GM18868 (cell line): ENCODE data around the gene DYNLT2.
A peak's percentile ranks its signal among the peaks of the same experiment; 100 is the strongest.

Experiments used
- ATAC-seq: cut with Tn5 transposase; IDR thresholded peaks from one replicate; pipeline ENCODE4 v1.9.1; 2021; ENCODE audit warnings: mild to moderate bottlenecking, moderate library complexity; ENCODE audit not compliant: unreplicated experiment

The DYNLT2 gene, protein sequence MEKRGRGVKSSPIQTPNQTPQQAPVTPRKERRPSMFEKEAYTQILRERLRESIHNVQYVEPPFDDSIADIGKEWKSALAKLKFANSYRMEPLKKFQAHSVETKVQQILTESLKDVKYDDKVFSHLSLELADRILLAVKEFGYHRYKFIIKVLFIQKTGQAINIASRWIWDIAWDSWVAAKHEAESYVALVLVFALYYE

GRCh38 chr6:169751242-169752073, at the start of gene DYNLT2, which contains the start of gene ERMARD:
Gene DYNLT2, minus strand, starts transcription at chr6:169751572. Its CDS starts 114 bp downstream, at chr6:169751458.
Gene ERMARD, plus strand, starts transcription at chr6:169751622. Its CDS starts 36 bp downstream, at chr6:169751658.
- ATAC-seq: peak; percentile 94

DNA sequence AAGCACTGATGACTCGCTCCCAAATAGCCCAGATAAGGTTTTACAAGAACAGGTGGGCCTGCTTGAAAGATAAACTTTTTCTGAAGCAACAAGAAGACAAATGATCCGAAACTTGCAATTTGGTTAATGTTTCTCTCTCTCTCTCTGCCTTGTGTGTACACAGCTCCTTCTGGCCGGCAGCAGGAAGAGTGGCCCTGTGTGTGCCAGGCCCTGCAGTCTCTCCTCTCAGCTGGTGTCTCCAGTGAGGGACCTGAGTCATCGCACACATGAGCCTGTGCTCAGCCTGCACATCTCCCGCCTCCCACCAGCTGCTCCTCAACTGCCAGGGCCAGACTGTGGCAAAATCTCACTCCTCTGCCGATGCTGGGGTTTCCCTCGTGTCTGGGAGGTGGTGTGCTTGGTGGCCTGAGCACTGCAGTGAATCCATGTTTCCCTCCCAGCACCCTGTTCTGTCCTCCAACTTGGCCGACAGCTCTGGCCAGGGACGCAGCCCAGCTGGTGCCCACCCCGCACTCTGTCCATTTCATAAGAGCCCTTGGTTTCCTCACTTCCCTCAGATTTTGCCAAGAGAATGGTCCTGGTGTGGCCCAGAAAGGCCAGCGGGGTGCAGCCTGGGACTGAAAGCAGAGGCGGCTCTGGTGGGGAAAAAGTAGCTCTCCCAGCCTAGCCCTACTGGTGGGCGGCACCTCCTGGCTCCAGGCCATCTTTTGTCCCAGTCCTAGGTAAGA, 49.5 kb upstream of the DYNLT2 start:
- peak; percentile 46 for ATAC-seq

DNA sequence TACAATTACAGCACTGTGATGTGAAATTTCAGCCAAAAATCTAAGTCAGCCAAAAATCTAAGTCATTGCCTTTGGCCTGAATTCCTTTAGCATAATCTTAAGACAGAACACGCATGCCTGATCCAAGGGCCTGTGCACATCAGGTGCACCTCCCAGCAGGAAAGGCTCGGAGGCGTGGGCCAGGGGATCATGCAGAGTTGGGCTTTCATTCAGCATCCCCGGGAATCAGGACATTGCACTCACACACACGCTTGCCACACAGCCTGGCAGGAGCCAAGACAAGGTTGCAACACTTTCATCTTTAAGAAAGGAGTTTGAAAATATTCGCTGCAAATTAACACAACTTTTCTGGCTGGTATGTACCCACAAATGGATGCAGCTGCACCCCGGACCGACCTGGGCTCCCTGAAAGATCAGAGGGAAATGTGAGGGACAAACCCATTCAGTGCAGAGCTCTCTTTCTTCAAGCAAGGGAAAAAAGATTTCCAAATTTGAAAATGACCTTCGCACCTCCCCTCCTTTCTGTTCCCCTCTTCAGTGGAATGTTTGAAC, 48.8 kb upstream of the DYNLT2 start:
- ATAC-seq: no peak

GRCh38 chr6:169799474-169799926, 48.1 kb upstream of the DYNLT2 start:
- ATAC-seq: no peak

- no peak for ATAC-seq
Measured at GRCh38 chr6:169798764-169799473, 47.5 kb upstream of the DYNLT2 start.

DNA sequence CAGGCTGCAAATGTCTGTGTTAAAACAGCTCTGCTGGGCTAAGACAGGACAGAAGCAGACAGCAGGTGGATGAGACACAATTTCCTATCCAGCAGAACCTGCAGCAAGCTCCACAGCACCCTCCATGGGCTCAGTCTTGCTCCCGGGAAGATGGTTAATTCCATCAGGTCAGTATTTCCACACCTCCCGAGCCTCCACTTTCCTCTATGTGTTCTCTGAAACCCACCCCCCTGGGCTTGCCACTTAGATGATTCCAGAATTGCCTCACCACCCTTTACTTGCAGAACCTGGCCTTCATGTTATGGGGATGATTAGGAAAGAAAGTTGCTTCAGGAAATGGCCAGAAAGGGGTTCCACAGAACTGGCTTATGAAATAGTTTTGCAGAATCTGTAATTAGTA, 43.8 kb upstream of the DYNLT2 start:
- no peak for ATAC-seq

GRCh38 chr6:169794317-169795055, 43.1 kb upstream of the DYNLT2 start:
- ATAC-seq: no peak

DNA sequence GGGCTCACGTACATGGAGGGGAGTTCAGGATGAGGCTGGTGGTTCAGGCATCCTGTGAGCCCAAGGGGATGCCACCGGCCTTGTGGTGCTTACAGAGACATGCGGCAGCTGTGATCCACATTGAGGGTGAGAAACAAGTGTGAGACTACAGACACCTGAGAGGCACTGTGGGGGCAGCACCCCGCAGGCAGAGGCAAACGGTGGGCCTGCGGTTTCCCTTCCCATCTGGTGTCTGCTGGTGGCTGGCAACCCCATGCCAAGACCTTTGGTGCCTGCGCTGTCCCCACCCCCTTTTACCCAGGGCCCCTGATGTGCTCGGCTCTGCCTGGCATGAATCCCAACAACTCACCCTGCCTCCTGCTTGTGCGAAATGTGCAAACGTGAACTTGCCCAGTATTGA, 42.0 kb upstream of the DYNLT2 start:
- ATAC-seq: no peak

GRCh38 chr6:169792306-169793015, 41.1 kb upstream of the DYNLT2 start:
- no peak for ATAC-seq

DNA sequence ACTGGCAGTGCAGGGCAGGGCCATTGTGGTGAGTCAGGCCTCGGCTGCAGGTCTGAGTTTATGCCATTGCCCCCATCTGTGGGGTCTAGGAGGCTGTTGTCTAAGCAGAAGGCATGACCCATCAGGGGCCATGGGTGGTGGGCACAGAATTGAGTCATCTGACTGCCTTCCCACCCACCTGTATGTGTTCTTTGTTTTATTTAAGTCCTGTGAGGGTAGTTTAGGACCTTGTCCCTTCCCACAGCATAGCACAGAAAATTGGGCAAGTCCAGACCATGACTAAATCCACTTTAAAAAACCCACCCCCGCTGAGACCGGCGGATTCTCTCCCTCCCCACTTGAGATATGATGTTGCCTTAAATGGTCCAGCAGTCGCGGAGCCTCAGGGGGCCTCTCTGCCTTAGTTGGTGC, 40.4 kb upstream of the DYNLT2 start:
- no peak for ATAC-seq

- ATAC-seq: peak; percentile 98
Measured at GRCh38 chr6:169789944-169790927, 38.9 kb upstream of the DYNLT2 start.

- no peak for ATAC-seq
Measured at GRCh38 chr6:169789146-169789943, 38.0 kb upstream of the DYNLT2 start.

DNA sequence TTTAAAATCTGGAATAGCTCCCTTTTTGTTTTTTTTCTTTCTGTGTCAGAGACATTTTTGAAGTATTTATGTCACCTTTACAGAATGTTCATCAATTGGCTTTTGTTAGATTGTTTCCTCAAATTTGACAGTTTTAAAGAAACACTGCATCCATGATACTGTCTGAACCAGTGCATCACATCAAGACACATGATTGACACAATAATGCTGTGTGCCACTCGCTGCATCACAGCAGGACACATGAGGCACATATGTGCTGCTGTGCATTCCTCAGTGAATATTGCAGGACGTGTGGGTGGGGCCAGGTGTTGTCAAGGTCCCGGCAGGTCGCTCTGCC, 37.4 kb upstream of the DYNLT2 start:
- ATAC-seq: no peak

DNA sequence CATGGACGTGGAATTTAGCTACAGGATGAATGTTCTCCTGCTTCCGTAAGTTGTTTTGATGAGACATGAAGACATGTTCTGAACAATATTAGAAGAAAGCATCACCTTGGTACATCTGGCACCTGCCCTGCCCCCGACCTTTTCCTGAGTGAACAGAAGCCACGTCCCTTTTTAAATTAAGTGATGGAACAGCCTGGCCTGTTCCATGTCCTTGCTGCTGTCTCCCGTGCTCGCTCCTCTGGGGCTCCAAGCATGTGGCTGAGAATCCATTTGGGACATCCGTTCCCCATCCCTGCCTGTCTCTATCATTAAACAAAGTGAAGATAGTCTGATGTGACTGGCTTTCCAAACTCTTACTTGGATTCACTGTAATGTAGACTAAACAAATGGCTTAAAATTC, 36.4 kb upstream of the DYNLT2 start:
- no peak for ATAC-seq

DNA sequence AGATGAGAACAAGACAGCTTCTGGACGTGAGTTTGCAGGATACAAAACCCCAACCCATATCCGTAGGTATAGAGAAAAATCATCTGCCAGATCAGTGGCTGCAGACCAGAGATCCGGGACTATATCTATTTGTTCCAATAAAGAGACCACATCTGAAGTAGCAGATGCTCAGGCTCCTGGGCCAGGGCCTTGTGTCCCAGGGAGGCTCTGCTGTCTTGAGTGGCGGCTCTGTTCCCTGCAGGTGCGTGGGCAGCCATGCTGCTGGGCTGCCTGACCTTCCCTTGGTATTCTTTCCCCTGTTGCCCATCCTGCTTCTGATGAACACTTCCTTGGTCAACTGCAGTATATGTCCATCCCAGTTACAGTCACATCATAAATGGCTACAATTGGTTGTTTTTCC, 35.0 kb upstream of the DYNLT2 start:
- no peak for ATAC-seq

DNA sequence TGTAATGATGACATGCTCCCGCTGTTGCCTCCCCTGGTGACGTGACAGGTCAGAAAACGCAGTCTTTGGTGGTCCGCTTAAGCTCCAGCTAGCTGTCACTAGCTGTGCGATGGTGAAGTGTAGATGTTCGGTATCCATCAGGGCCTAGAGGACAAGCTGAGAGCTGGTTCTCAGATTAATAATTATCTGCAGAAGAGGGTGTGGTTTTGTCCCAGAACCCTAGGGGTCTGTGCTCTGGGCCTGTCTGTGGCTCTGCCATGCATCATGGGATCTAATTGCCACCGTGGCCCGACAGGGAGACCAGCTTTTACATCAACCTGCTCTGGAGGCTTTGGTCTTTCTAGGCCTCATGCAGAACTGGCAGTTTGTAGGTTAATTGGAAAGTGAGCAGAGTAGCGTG, 34.2 kb upstream of the DYNLT2 start:
- no peak for ATAC-seq

GRCh38 chr6:169784821-169785340, 33.5 kb upstream of the DYNLT2 start:
- no peak for ATAC-seq
